WTC11 (cell line): Measurements from ENCODE around the gene AGAP1. TPM values are rescaled to one million over a fixed set of nuclear protein-coding genes. Genes with fewer than 3 reads are reported as not detected.

Experiments used
- ATAC-seq: fragments of 200-7000 bp; cut with Tn5 transposase; 2 replicates; pipeline ENCODE4 v1.10.0; 2021; ENCODE audit warnings: mild to moderate bottlenecking, moderate library complexity
- CTCF ChIA-PET: fragments of 300-600 bp; sonication (Branson Sonifier 250); formaldehyde crosslinking; loops from one replicate; lab custom pipeline; 2021; ENCODE audit warnings: antibody characterized with exemption; lab: Charles Lee
- POLR2A ChIA-PET: fragments of 350-600 bp; sonication (Branson Sonifier 250); formaldehyde crosslinking; loops from one replicate; lab custom pipeline; 2021; ENCODE audit warnings: antibody characterized with exemption; lab: Charles Lee
- DNase-seq: peaks from one replicate; pipeline ENCODE4 v3.0.0; 2021; ENCODE audit warnings: low spot score
- H3K27ac Mint-ChIP-seq: 2 replicates; pipeline ENCODE4 v1.8.0; 2021; ENCODE audit warnings: mixed read lengths
- H3K27me3 Mint-ChIP-seq: 2 replicates; pipeline ENCODE4 v1.8.0; 2021; ENCODE audit warnings: low read depth, mild to moderate bottlenecking, moderate library complexity, mixed read lengths
- H3K36me3 Mint-ChIP-seq: 2 replicates; pipeline ENCODE4 v1.8.0; 2021; ENCODE audit warnings: mixed read lengths
- H3K4me1 Mint-ChIP-seq: 2 replicates; pipeline ENCODE4 v1.8.0; 2022; ENCODE audit warnings: mixed read lengths
- H3K4me3 Mint-ChIP-seq: 2 replicates; pipeline ENCODE4 v1.8.0; 2021; ENCODE audit warnings: mild to moderate bottlenecking, moderate library complexity, mixed read lengths
- H3K9me3 Mint-ChIP-seq: 2 replicates; pipeline ENCODE4 v1.8.0; 2021; ENCODE audit warnings: mixed read lengths
- AFF4 ChIP-seq: sonication (generic); formaldehyde crosslinking; IDR thresholded peaks from 2 replicates; pipeline ENCODE4 v1.8.1; 2023; ENCODE audit warnings: mild to moderate bottlenecking, missing genetic modification reagents, borderline replicate concordance
- CBFB ChIP-seq: sonication (generic); formaldehyde crosslinking; IDR thresholded peaks from 2 replicates; pipeline ENCODE4 v1.8.1; 2022; ENCODE audit warnings: mild to moderate bottlenecking, low read depth, missing genetic modification reagents
- CDX4 ChIP-seq: fragments of 250-450 bp; sonication (Bioruptor Pico); IDR thresholded peaks from 2 replicates; pipeline ENCODE4 v1.9.0; 2021; ENCODE audit warnings: moderate library complexity, mild to moderate bottlenecking, inconsistent platforms, borderline replicate concordance
- CTCF ChIP-seq: fragments of 200-600 bp; IDR thresholded peaks from 2 replicates; pipeline ENCODE4 v1.8.0; 2022; ENCODE audit warnings: antibody characterized with exemption
- ESRRA ChIP-seq: sonication (generic); formaldehyde crosslinking; IDR thresholded peaks from 2 replicates; pipeline ENCODE4 v1.8.1; 2022; ENCODE audit warnings: mild to moderate bottlenecking, missing genetic modification reagents, borderline replicate concordance
- JAZF1 ChIP-seq: fragments of 250-450 bp; sonication (Bioruptor Pico); IDR thresholded peaks from 2 replicates; pipeline ENCODE4 v1.9.0; 2021; ENCODE audit warnings: moderate library complexity, mild to moderate bottlenecking, inconsistent platforms
- NFATC4 ChIP-seq: fragments of 250-450 bp; sonication (Bioruptor Pico); IDR thresholded peaks from 2 replicates; pipeline ENCODE4 v1.9.0; 2021; ENCODE audit warnings: mild to moderate bottlenecking
- PRDM15 ChIP-seq: sonication (generic); formaldehyde crosslinking; IDR thresholded peaks from 2 replicates; pipeline ENCODE4 v1.8.0; 2022; ENCODE audit warnings: missing genetic modification reagents
- RORB ChIP-seq: fragments of 250-450 bp; sonication (Bioruptor Pico); IDR thresholded peaks from 2 replicates; pipeline ENCODE4 v1.9.0; 2021; ENCODE audit warnings: mild to moderate bottlenecking
- SP1 ChIP-seq: sonication (generic); formaldehyde crosslinking; conservative IDR thresholded peaks from 2 replicates; pipeline ENCODE4 v1.8.1; 2022; ENCODE audit warnings: missing genetic modification reagents
- STAT6 ChIP-seq: sonication (generic); formaldehyde crosslinking; conservative IDR thresholded peaks from 2 replicates; pipeline ENCODE4 v1.8.1; 2023; ENCODE audit warnings: mild to moderate bottlenecking, low read depth, missing genetic modification reagents, moderate library complexity
- TEAD1 ChIP-seq: sonication (generic); formaldehyde crosslinking; IDR thresholded peaks from 2 replicates; pipeline ENCODE4 v1.8.0; 2022; ENCODE audit warnings: mild to moderate bottlenecking, missing genetic modification reagents
- ZBTB43 ChIP-seq: sonication (generic); formaldehyde crosslinking; IDR thresholded peaks from 2 replicates; pipeline ENCODE4 v1.8.1; 2023; ENCODE audit warnings: mild to moderate bottlenecking, missing genetic modification reagents
- ZNF532 ChIP-seq: fragments of 250-450 bp; sonication (Bioruptor Pico); IDR thresholded peaks from 2 replicates; pipeline ENCODE4 v1.9.0; 2021; ENCODE audit warnings: mild to moderate bottlenecking, borderline replicate concordance
- total RNA-seq: library from RNA; stranded (reverse); gene quantifications from 3 replicates; pipeline ENCODE4 v1.2.3, GENCODE V29; 2021

AGAP1 gene
- total RNA-seq, 1 experiment from 2014 or later: 49.3 TPM

- TF ChIP-seq AFF4 (CRISPR knock-in tag): no peak
- no peak for TF ChIP-seq CBFB (CRISPR knock-in tag)
- no peak for TF ChIP-seq JAZF1
- TF ChIP-seq STAT6 (CRISPR knock-in tag): no peak
Measured at GRCh38 chr2:235835810-235836209, 342.0 kb downstream of the AGAP1 start (continued).

GRCh38 chr2:235836491-235836911, 342.7 kb downstream of the AGAP1 start:
- H3K27me3 Mint-ChIP-seq: no peaks in the 10 kb centered on the region
- H3K36me3 Mint-ChIP-seq: no peaks in the 10 kb centered on the region
- TF ChIP-seq NFATC4 (CRISPR knock-in tag) (no peak), TEAD1 (no peak), ZBTB43 (CRISPR knock-in tag) (no peak), CDX4 (CRISPR knock-in tag) (no peak), ZNF532 (no peak), PRDM15 (no peak), STAT6 (CRISPR knock-in tag) (no peak), CTCF (no peak), ESRRA (CRISPR knock-in tag) (no peak), RORB (CRISPR knock-in tag) (no peak), SP1 (CRISPR knock-in tag) (no peak)
- CTCF ChIA-PET: interaction anchor here (0.8 to 1.2 kb wide), 3 partner anchors 10 to 70 kb away, joined by 3 read pairs; no protein-coding TSS in a partner anchor
- ATAC-seq (peak; percentile 57), DNase-seq (no peak)
- POLR2A ChIA-PET: no interaction called here
- H3K9me3 Mint-ChIP-seq: no peaks in the 10 kb centered on the region
- H3K4me3 Mint-ChIP-seq: no peak overlapping the region
- no peak overlapping the region for H3K27ac Mint-ChIP-seq
- H3K4me1 Mint-ChIP-seq: peaks cover 17% of the 10 kb centered on the region
